AG04450 (cell line): ENCODE data around the gene SPRYD7. TPM values are rescaled to one million over a fixed set of nuclear protein-coding genes. Genes with fewer than 3 reads are reported as not detected.

Source experiments
- CTCF ChIA-PET: fragments of 300-600, 350-600 bp; formaldehyde crosslinking; extraction: SDS; loops from one replicate; lab custom pipeline; 2022; ENCODE audit warnings: antibody characterized with exemption, inconsistent platforms; lab: Charles Lee
- POLR2A ChIA-PET: fragments of 350-600 bp; formaldehyde crosslinking; extraction: SDS; loops from one replicate; lab custom pipeline; 2021; ENCODE audit warnings: antibody characterized with exemption, inconsistent platforms; lab: Yijun Ruan, JAX
- DNase-seq: peaks from one replicate; pipeline ENCODE4 v3.0.0-alpha.2; 2011; ENCODE audit warnings: low read depth, low spot score
- H3K27ac ChIP-seq: one replicate; pipeline ENCODE4 v1.5.1; 2012; ENCODE audit warnings: low read depth, low read length, control low read depth
- H3K27me3 ChIP-seq: one replicate; pipeline ENCODE4 v1.6.0; 2012; ENCODE audit warnings: low read length; ENCODE audit not compliant: control insufficient read depth, insufficient read depth
- H3K4me3 ChIP-seq: 2 replicates; pipeline ENCODE4 v1.5.1; 2011; ENCODE audit warnings: mild to moderate bottlenecking, low read depth, low read length, control low read depth
- H3K9me3 ChIP-seq: 2 replicates; pipeline ENCODE4 v1.5.1; 2012; ENCODE audit warnings: low read length; ENCODE audit not compliant: control insufficient read depth, insufficient read depth
- polyA plus RNA-seq: library from polyadenylated mRNA; depleted of rRNA; stranded (reverse); fragments of >200 nt; gene quantifications from 2 replicates; pipeline ENCODE4 v1.2.3, GENCODE V29; 2011
- TF ChIP-seq, protein P1 (sequence below): IDR thresholded peaks from 2 replicates; pipeline ENCODE4 v1.5.1; 2011; ENCODE audit warnings: low read depth, low read length, control low read depth, inconsistent platforms

The SPRYD7 gene
- polyA plus RNA-seq, 1 experiment, result 8.0 TPM

DNA sequence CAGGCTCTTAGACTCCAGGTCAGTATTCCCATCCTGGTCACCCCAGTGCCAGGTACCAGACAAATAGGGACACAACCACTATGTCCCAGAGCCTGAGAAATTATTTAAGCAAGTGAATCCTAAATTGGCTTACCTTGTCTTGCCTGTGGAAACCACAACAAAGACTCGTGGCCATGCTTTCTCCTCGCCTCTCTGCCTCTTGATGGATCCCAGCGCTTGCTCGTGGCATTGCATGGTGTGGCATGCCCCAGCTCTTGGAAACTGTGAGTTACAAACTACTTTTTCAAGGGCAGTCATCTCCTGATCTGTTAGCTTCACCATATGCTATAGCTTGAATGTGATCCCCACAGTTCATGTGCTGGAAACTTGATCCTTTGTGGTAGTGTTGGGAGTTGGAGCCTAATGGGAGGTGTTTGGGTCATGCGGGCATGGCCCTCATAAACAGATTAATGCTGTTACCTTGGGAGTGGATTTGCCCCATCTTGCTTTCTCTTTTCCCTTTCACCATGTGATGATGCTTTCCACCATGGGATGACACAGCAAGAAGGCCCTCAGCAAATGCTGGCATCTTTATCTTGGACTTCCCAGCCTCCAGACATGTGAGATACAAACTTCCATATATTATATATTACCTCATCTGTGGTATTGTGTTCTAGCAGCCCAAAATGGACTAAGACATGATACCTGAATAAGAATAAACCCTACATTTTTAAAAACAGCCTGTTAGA is 31.2 kb downstream of the SPRYD7 start:
- TF ChIP-seq, protein P1, sequence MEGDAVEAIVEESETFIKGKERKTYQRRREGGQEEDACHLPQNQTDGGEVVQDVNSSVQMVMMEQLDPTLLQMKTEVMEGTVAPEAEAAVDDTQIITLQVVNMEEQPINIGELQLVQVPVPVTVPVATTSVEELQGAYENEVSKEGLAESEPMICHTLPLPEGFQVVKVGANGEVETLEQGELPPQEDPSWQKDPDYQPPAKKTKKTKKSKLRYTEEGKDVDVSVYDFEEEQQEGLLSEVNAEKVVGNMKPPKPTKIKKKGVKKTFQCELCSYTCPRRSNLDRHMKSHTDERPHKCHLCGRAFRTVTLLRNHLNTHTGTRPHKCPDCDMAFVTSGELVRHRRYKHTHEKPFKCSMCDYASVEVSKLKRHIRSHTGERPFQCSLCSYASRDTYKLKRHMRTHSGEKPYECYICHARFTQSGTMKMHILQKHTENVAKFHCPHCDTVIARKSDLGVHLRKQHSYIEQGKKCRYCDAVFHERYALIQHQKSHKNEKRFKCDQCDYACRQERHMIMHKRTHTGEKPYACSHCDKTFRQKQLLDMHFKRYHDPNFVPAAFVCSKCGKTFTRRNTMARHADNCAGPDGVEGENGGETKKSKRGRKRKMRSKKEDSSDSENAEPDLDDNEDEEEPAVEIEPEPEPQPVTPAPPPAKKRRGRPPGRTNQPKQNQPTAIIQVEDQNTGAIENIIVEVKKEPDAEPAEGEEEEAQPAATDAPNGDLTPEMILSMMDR, result no peak
- Histone ChIP-seq H3K9me3 (no peaks in the 10 kb centered on the region; the same call in 1 of the 2 replicates), H3K27me3 (no peaks in the 10 kb centered on the region), H3K27ac (no peak overlapping the region), H3K4me3 (no peak overlapping the region)
- POLR2A ChIA-PET, result no interaction called here
- no peak for DNase-seq
- CTCF ChIA-PET, result no interaction called here

DNA sequence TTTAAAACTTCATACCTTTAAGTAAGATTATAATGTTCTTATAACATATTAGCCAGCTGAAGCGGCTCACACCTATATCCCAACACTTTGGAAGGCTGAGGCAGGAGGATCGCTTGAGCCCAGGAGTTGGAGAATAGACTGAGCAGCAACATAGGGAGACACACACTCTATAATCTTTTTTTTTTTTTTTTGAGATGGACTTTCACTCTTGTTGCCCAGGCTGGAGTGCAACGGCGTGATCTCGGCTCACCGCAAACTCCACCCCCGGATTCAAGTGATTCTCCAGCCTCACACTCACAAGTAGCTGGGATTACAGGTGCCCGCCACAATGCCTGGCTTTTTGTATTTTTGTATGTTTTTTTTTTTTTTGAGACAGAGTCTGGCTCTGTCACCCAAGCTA is 37.3 kb downstream of the SPRYD7 start:
- Histone ChIP-seq H3K4me3 (no peak overlapping the region), H3K27me3 (no peaks in the 10 kb centered on the region), H3K27ac (no peak overlapping the region), H3K9me3 (no peaks in the 10 kb centered on the region)
- no peak for DNase-seq
- ChIA-PET POLR2A (no interaction called here), CTCF (interaction anchor here (0.6 kb wide), 1 partner anchor 186 kb away, joined by 3 read pairs; no protein-coding TSS in a partner anchor)
- TF ChIP-seq, protein P1, result no peak

GRCh38 chr13:49897713-49898112 is 38.4 kb downstream of the SPRYD7 start:
- Histone ChIP-seq H3K9me3 (no peaks in the 10 kb centered on the region), H3K4me3 (no peak overlapping the region), H3K27me3 (no peaks in the 10 kb centered on the region), H3K27ac (no peak overlapping the region)
- POLR2A ChIA-PET, result no interaction called here
- CTCF ChIA-PET, result interaction anchor here (1.1 to 1.5 kb wide), 2 partner anchors 11 to 39 kb away, joined by 4 to 7 read pairs; partner anchors contain the start of gene SPRYD7
- no peak for DNase-seq
- TF ChIP-seq, protein P1, result no peak

DNA sequence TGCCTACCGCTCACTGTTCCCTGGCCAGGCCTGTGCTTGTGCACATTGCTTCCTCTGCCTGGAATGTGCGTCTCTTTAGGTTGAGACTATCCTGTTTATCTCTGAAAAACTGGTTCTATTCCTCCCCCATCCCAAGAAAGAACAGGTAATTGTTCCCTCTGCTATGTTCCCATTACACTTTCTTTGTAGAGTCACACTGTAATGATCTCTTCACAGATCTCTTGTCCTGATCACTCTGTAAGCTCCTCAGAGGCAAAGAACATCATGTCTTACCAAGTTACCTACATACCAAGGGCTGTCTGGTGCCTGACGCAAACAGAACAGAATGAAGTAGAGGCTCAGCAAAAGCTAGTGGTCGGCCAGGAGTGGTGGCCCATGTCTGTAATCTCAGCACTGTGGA is 40.3 kb downstream of the SPRYD7 start:
- TF ChIP-seq, protein P1, result no peak
- Histone ChIP-seq H3K9me3 (no peaks in the 10 kb centered on the region), H3K27me3 (no peaks in the 10 kb centered on the region), H3K27ac (no peak overlapping the region), H3K4me3 (no peak overlapping the region)
- no peak for DNase-seq
- ChIA-PET POLR2A (no interaction called here), CTCF (interaction anchor here (0.7 kb wide), 1 partner anchor 116 kb away, joined by 6 read pairs; no protein-coding TSS in a partner anchor)

DNA sequence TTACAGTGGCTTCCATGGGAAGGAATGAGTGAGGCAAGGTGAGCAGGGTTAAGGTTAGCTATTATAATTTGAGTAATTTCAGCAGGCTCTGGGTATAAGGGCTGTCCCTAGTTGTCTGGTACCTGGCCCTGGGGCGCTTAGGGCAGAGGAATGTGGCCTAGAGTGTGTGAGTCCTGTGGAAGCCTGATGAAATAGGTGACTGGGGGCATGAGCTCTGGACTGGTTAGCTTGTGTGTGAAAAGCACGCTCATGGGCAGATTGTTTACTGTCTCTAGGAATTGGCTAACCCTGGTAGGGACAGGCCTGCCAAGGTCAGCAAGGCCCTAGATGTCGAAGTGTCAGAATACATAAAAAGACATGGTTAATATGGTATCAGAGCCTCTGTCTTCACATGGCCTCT is 42.5 kb downstream of the SPRYD7 start:
- Histone ChIP-seq H3K4me3 (no peak overlapping the region), H3K27ac (no peak overlapping the region), H3K27me3 (no peaks in the 10 kb centered on the region), H3K9me3 (peaks cover 3% of the 10 kb centered on the region; the same call in 1 of the 2 replicates)
- ChIA-PET CTCF (no interaction called here), POLR2A (no interaction called here)
- TF ChIP-seq, protein P1, result no peak
- DNase-seq, result no peak
